Measurements from ENCODE around the gene EML1.

Gene EML1

GRCh38 chr14:99831903-99832685 is 38.9 kb downstream of the EML1 start:
- peak; percentile 95 for DNase-seq

- DNase-seq, result no peak
Observed at GRCh38 chr14:99837822-99838221, 44.6 kb downstream of the EML1 start.

- DNase-seq, result no peak
Observed at GRCh38 chr14:99838639-99839134, 45.5 kb downstream of the EML1 start.

GRCh38 chr14:99839696-99840095 is 46.5 kb downstream of the EML1 start:
- DNase-seq, result no peak

GRCh38 chr14:99840265-99840664 is 47.1 kb downstream of the EML1 start:
- DNase-seq, result no peak

GRCh38 chr14:99840774-99841305 is 47.6 kb downstream of the EML1 start:
- DNase-seq, result no peak

GRCh38 chr14:99841436-99842071 is 48.3 kb downstream of the EML1 start:
- no peak for DNase-seq

- no peak for DNase-seq
Observed at GRCh38 chr14:99842141-99842540, 48.9 kb downstream of the EML1 start.

- DNase-seq, result no peak
Observed at GRCh38 chr14:99846808-99847207, 53.6 kb downstream of the EML1 start.

- DNase-seq, result peak; percentile 69
Observed at GRCh38 chr14:99850709-99851108, 57.5 kb downstream of the EML1 start.

- DNase-seq, result no peak
Observed at GRCh38 chr14:99852578-99852977, 59.4 kb downstream of the EML1 start.

GRCh38 chr14:99853206-99853605 is 60.0 kb downstream of the EML1 start:
- no peak for DNase-seq

- DNase-seq, result no peak
Observed at GRCh38 chr14:99854831-99855230, 61.6 kb downstream of the EML1 start.

GRCh38 chr14:99855271-99855670 is 62.1 kb downstream of the EML1 start:
- DNase-seq, result no peak

- no peak for DNase-seq
Observed at GRCh38 chr14:99857551-99857950, 64.3 kb downstream of the EML1 start.

- no peak for DNase-seq
Observed at GRCh38 chr14:99860219-99860618, 67.0 kb downstream of the EML1 start.

GRCh38 chr14:99862136-99862535 is 68.9 kb downstream of the EML1 start:
- no peak for DNase-seq

GRCh38 chr14:99863059-99863458 is 69.8 kb downstream of the EML1 start:
- DNase-seq, result no peak

- no peak for DNase-seq
Observed at GRCh38 chr14:99865408-99865807, 72.2 kb downstream of the EML1 start.

GRCh38 chr14:99870617-99871016 is 77.4 kb downstream of the EML1 start:
- peak; percentile 21 for DNase-seq

GRCh38 chr14:99871771-99872170 is 78.6 kb downstream of the EML1 start:
- no peak for DNase-seq

GRCh38 chr14:99872786-99873440 is 79.7 kb downstream of the EML1 start:
- peak; percentile 88 for DNase-seq

- peak; percentile 82 for DNase-seq
Observed at GRCh38 chr14:99873653-99874052, 80.4 kb downstream of the EML1 start.

- DNase-seq, result peak; percentile 59
Observed at GRCh38 chr14:99874306-99874705, 81.1 kb downstream of the EML1 start.

Measured in eye (tissue), 1 donor.